Measurements from ENCODE around the gene SRGAP2C.
"Not testable (repeated sequence)": the region's sequence is repeated elsewhere in the genome, so short reads cannot be mapped to it uniquely, and the experiment has no call there.

GRCh38 chr1:121226925-121227324 is 42.1 kb downstream of the SRGAP2C start:
- TF ChIP-seq CTCF (conservative IDR thresholded peaks at IDR 0.05); EZH2 (IDR thresholded peaks at IDR 0.05; ENCODE audit: low read depth): not testable (repeated sequence)

Measured in PC-9 (cell line).